GM12892 (cell line): ENCODE results near the gene MOB3B.

Experiments
- POLR2A ChIP-seq: IDR thresholded peaks from 2 replicates; pipeline ENCODE4 v1.6.1; 2011; ENCODE audit warnings: low read depth, low read length, control low read depth
- POLR2AphosphoS5 ChIP-seq: IDR thresholded peaks from 2 replicates; pipeline ENCODE4 v1.6.1; 2011; ENCODE audit warnings: low read depth, low read length, control low read depth

- TF ChIP-seq POLR2AphosphoS5 (no peak), POLR2A (no peak)
Observed at GRCh38 chr9:27386571-27387091, 143.0 kb downstream of the MOB3B start.
